ELR (cell line): ENCODE data around the gene NOXO1.

Source experiments
- DNase-seq: peaks from one replicate; pipeline ENCODE4 v3.0.0-alpha.2; 2015; ENCODE audit warnings: low read depth

The NOXO1 gene

DNA sequence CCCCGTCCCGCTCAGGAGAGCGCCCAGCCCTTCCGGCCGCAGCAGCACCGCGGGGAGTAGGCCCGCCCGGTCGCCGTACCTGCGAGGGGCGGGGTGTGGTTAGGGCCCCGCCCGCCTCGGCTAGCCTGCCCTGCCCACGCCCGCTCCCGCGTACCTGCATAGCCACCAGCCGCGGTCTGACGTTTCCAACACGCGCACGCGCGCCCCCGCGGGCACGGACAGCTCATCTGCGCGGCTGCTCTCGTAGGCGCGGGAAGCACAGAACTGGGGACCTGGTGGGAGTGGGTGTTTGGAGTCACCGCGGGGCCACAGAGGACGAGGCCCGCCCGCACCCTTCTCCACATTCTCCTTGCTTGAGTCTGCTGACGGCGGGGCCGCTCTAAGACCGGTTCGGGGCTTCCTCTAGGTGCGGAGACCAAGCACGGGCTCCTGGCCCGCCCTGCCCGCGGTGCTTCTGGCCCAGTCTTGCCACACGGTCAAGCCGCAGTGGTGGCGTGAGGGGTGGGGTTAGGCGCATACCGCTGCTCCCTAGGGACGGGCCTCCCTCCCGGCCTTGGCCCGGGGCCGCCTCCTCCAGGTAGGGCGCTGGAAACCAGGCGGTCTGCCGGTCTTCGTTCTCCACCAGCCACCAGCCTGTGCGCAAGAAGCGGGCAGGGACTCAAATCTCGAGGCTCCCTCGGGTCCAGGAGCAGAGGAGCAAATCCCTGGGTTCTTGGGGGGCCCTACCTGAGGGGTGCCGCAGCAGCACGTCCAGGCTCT is 1.8 kb downstream of the NOXO1 start:
- no peak for DNase-seq

DNA sequence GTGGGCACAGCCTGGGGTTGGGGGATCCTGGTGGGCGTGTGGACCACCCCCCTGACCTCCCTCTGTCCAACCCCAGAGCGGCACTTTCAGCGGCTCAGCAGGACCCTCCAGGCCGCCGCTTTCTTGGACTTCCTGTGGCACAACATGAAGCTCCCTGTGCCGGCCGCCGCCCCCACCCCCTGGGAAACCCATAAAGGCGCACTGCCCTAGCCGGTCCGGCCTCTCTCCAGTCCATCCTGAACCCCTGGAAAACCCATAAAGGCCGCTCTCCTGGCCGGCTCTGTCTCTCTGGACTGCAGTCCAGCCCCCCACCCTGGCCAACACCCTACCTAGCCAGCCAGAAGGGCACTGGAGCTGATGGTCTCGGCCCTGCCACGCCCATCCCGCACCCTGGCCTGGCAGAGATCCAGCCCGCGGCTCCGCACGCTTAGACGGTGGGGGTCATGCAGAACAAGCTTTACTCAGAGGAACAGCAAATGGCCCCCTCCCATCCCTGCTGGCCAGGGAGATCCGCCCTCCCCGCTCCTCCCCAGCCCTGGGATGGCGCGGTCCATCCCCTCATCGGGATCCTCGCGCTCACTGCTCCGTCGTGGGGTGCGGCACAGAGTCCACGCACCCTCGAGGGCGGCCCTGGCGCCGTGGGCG is 2.7 kb downstream of the NOXO1 start:
- no peak for DNase-seq

DNA sequence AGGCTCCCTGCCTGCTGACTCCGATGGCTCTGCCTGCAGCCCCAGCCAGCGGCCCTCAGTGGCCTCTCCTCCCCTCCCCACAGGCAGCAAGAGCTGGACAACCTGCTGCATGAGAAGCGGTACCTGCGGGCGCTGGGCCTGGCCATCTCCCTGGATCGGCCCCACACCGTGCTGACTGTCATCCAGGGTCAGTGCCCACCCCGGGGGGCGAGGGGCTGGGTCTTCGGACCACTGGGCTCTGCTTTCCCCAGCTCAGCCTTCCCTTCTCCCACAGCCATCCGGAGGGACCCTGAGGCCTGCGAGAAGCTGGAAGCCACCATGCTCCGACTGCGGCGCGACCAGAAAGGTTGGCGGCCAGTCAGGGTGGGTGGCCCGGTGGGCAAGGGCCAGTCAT is 3.4 kb downstream of the NOXO1 start:
- no peak for DNase-seq

DNA sequence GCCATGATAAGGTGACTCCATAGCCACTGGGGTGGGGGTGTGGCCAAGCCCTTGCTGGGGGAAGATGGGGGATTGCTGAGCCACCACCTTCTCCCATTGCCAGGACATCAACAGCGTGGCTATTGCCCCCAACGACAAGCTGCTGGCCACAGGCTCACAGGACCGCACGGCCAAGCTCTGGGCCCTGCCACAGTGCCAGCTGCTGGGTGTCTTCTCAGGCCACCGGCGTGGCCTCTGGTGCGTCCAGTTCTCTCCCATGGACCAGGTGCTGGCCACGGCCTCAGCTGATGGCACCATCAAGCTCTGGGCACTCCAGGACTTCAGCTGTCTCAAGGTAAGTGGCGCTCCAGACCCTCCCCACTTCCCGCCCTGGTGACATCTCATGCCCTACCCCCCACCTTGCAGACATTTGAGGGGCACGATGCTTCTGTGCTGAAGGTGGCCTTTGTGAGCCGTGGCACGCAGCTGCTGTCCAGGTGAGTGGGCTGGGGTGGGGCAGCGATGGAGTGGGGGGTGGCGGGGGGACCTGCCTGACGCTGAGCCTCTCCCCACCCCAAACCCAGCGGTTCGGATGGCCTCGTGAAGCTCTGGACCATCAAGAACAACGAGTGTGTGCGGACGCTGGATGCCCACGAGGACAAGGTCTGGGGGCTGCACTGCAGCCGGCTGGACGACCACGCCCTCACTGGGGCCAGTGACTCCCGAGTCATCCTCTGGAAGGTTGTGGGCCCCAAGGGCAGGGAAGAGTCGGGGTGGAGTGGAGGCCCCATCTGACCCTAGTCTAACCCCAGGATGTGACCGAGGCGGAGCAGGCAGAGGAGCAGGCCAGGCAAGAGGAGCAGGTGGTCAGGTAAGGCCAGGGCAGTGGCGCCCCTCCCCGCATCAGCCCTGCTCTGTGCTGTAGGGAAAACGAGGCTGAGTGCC is 4.1 kb downstream of the NOXO1 start:
- DNase-seq, result no peak

DNA sequence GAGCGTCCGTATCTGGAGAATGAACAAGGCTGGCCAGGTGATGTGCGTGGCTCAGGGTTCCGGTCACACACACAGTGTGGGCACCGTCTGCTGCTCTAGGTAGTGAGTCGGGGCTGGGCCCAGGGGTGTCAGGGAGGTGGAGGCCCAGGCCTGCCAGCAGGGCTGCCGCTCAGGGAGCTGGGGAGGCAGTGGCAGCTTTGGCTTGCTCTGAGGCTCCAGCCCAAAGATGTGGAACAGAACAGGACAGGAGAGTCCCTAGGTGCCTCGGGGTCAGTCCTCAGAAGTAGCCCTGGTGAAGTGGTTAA is 5.1 kb downstream of the NOXO1 start:
- DNase-seq, result no peak

DNA sequence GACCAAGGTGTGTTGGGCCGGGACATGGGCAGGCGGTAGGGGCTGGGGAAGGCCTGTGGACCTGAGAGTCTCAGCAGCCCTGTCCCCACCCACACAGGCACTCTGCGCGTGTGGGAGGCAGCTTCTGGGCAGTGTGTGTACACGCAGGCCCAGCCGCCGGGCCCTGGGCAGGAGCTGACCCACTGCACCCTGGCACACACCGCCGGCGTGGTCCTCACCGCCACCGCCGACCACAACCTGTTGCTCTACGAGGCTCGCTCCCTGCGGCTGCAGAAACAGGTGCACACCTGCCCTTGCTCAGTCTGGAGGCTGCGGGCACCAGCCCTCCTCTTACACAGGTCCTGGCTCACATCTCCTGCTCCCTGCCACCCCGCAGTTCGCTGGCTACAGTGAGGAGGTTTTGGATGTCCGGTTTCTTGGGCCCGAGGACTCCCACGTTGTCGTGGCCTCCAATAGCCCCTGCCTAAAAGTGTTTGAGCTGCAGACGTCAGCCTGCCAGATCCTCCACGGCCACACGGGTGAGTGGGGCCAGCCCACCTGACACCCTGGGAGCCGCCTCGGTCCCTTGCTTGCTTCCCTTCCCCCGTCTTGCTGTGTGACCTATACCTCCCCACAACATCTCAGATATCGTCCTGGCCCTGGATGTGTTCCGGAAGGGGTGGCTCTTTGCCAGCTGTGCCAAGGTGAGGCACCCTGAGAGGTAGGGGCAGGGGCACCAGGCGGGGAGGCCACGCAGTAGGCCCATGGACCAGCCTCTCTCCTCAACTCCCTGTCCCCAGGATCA is 5.6 kb downstream of the NOXO1 start:
- DNase-seq, result no peak

DNA sequence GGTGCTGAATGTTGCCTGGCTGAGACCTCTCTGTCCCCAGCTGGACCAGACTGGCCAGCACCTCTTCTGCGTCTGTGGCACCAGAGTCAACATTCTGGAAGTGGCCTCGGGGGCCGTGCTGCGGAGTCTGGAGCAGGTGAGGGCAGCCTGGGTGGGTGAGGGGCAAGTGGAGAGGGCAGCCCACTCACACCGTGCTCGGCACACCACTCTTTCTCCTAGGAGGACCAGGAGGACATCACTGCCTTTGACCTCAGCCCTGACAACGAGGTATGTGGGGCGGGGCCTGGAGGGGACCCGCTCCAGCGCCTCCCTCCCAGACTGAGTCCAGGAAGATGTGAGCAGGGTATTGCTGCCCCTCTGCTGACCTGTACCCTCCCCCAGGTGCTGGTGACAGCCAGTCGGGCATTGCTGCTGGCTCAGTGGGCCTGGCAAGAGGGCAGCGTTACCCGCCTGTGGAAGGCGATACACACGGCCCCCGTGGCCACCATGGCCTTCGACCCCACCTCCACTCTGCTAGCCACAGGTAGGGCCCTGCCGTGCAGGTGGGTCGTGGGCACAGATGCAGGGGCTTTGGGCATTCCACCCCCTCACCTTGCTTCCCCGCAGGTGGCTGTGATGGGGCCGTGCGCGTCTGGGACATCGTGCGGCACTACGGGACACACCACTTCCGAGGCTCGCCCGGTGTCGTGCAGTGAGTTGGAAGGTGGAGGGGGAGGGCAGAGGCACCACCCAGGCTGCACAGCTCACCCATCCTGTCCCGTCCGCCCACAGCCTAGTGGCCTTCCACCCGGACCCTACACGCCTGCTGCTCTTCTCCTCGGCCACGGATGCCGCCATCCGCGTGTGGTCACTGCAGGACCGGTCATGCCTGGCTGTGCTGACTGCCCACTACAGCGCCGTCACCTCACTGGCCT is 6.9 kb downstream of the NOXO1 start:
- DNase-seq, result no peak

DNA sequence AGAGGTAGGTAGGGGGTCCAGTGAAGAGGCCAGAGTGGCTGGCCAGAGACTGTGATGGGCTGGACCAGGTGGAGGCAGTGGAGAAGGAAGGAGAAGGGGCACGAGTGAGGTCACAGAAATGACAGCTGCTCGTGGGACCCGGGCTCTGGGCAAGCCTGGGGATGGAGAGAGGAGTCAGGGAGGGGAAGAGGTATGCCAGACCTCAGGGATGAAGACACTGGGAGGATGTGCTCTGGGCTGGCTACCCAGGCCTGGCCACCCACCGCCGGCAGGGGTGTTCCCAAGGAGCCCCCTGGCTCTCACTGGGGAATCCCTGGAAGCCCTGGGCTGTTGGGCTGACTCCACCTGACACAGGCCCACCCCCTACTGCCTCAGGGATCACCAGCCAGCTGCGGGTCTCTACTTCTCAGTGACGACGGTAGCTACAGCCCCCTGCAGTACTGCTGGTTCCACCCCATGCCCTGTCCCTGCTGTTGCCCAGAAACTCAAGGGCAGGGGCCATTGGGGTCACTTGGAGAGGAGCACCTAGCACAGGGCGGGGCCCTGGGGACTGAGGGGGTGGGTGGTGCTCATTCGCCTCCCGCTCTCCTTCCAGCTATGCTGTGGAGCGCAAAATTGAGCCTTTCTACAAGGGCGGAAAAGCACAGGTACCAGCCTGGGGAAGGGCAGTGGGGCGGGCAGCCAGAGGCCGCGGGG is 7.7 kb downstream of the NOXO1 start:
- no peak for DNase-seq

DNA sequence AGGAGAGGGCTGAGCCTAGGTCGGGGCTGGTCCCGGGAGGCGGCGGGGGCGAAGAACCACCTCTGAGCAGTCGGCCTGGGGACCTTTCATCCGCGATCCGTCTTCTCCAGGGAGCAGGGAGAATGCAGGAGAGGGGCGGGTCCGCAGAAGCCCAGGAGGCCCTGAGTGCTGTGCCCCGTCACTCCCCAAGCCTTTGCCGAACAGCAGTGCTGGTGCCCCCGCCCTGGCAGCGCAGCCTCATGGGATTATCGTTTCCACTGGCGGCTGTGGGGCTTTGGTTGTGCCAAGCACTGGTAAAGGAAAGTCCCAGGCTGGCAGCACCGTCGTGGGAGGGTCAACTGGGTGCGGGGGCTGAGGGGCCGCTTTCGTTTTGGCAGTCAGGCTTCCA is 8.8 kb downstream of the NOXO1 start:
- DNase-seq, result peak; percentile 55

DNA sequence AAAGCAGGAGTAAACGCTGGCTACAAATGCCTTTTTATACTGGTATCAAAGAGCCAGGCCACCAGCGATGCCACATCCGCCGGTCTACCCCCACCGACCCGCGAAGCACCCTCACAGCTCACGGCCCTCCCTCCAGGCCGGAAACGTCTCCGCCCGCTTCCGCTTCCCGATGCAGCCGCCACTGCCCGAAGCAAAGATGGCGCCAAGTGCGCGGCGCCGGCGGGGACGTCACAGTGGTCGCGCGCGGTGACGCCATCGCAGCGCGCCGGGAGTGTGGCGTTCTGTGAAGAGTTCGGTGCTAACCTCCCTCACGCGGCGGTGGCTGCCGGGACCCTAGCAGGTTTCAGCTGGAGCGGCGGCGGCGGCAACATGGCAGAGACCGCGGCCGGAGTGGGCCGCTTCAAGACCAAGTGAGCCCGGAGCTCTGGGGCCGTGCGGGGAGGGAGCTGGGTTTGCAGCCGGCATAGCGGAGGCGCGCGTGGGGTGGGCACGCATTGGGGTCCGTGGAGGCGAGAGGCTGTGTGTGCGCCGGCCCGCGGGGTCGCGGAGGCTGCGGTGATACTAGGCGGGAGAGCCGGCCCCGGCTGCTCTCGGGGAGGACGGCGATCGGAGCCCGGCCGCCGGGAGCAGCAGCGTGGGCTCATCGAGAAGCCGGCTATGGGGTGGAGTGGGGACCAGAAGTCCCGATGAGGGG is 9.3 kb downstream of the NOXO1 start, which contains the start of gene TBL3:
TSS of gene TBL3 (plus strand) at position 258 of the 694 bp plus-strand sequence. CDS start at position 370, 112 bp downstream.
- DNase-seq, result peak; percentile 95

DNA sequence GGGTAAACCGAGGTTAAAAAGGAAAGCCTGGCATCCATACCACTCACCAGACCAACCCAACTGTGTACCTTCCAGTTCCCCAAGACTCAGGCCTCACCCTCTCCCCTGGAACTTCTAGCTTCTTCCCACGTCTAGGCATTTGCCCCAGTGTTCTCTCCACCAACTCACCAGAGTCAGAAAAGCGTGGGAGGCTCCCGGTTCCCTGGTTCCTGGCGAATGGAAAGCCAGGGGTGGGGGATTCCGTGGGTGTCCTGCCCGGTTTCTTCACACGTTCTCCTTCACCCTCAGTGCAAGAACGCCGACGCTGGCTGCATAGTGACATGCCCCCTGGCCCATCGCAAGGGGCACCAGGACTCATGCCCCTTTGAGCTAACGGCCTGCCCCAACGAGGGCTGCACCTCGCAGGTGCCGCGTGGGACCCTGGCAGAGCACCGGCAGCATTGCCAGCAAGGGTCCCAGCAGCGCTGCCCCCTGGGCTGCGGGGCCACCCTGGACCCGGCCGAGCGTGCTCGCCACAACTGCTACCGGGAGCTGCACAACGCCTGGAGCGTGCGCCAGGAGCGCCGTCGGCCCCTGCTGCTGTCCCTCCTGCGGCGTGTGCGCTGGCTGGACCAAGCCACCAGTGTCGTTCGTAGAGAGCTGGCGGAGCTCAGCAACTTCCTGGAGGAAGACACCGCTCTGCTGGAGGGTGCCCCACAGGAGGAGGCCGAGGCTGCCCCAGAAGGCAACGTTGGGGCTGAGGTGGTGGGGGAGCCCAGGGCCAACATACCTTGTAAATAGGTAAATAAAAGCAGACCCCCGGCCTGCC is 12.9 kb downstream of the NOXO1 start:
- no peak for DNase-seq

DNA sequence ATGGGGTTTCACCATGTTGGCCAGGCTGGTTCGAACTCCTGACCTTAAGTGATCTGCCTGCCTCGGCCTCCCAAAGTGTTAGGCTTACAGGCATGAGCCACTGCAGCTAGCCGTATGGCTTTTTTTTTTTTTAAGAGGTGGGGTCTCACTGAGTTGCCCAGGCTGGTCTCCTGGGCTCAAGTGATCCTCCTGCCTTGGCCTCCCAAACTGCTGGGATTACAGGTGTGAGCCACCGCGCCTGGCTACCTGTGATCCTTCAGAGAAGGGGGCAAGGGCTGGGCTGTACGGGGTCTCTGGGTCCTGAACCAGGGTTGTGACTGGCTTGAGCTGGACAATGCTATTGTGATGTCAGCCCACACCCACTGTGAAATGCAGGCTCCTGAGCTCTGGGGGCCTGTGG is 14.8 kb downstream of the NOXO1 start, which contains the start of gene RNF151:
TSS of gene RNF151 (plus strand) at position 397 of the 400 bp plus-strand sequence. CDS start 26 bp downstream, outside the sequence.
- DNase-seq, result no peak

DNA sequence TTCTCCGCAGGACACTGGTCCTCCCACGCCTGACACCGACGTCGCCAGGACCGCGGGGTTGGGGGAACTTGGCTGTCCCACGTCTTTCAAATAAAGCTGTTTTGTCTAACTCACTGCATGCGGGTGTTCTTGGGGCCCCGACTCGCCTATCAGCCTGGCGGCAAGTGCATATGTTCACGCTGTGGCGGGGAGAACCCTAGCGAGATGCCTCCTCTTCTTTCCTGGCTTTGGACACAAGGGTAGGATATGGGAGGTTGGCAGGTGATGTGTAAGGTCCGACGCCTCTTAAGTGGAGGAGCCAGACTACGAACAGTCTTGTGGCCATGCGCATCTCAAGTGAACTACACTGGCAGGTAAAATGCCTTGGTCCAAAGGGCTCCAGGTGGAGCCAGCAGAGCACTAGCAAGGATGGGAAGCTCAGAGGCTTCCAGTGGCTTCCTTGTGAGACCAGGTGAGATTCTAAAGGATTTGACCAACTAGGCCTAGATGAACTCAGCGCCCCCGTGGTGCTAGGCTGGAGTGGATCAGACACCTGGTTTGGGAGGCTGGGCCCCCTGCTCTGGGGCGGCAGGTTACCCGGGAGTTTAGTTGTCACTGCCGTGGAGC is 15.8 kb downstream of the NOXO1 start:
- DNase-seq, result no peak

DNA sequence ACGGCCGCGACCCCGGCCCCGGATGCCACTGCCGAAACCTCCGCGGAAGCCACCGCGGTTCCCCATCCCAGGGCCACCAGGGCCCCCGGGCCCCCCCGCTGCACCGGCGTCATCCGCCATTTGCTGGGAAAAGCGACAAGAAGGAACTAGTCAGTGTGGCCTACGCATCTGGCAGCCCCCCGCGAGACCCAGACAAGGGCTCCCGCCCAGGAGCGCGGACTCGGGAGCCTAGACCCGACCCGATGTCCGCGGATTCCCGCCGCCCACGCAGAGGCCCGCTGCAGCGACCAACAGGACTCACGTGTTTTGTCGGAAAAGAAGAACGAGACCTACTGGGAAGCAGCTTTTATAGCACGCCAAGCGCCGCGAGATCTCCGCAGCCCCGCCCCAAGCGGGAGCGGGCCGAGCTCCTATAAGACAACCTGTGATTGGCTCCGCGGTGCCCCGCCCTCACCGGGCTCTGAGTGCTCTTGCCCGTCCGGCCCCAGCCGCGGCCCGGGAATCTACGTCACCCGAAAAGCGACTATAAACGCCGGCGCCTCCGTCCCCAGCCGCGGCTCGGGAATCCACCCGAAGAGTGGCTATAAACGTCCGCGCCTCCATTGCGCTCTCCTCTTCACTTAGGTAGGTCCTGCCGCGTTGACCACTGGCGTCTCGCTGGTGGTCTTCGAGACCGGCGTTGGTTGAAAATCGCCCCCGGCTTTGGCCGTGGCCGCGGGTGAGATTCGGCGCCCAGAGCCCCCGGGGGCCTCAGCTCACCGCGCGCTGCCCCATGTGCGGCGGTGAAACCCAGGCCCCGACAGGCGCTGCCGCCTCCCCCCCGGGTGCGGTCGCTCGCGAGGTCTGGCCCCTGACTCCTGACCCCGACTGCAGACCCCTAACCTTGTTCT is 16.5 kb downstream of the NOXO1 start, which contains the start of gene RPS2:
TSS of gene RPS2 (minus strand) at position 321 of the 890 bp plus-strand sequence. CDS start at position 120, 201 bp downstream.
- DNase-seq, result peak; percentile 99

DNA sequence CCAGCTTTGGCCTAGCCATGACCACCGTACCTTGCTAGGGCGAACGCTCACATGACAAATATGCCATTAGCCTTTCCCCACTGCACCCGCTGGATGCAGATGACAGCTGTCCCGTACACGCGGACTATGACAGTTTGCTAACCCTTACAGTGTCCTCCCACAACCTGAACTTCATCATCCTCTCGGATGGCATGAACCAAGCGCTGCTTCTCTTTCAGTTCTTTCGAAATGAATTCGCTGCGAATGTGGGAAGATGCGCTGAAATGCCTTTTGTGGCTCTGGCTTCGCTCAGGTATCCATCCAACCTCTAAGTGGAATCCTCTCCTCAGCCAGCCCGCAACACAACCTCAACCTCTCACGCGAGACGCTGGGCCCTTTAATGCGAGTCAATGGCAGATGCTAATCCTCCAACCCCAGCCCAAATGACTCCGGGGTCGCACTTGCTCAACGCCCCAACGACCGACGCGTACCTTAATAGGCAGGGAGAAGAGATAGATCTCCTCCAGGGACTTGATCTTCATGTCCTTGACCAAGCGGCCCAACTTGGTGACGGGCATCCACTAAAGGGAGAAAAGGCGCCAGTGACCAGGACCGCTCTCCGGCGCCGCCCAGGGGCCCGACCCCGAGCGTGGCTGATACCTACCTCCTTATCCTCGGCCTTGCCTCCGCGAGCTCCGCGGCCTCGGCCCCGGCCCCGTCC is 17.3 kb downstream of the NOXO1 start:
- peak; percentile 39 for DNase-seq
